Psoas muscle (tissue), 8 donors: ENCODE results near the gene PPARD. TPM values are rescaled to one million over a fixed set of nuclear protein-coding genes. Genes with fewer than 3 reads are reported as not detected.

Experiments
- ATAC-seq, 4 donors: fragments of 200-7000 bp; cut with Tn5 transposase; one replicate each; pipeline ENCODE4 v1.9.1; 2020; ENCODE audit warnings: moderate library complexity in 3 of 4, mild to moderate bottlenecking in 2 of 4
- DNase-seq, 2 donors: peaks; one replicate each; pipeline ENCODE4 v3.0.0-alpha.2; 2020
- H3K27ac ChIP-seq: fragments of 200-600 bp; one replicate; pipeline ENCODE4 v1.8.0; 2022
- H3K27me3 ChIP-seq, 3 donors: fragments of 200-600 bp in 1 of 3; one replicate each; pipeline versions ENCODE4 v1.6.1 to v1.8.0; 2013 to 2022; ENCODE audit warnings: low read length in 2 of 3, mild to moderate bottlenecking in 2 of 3, moderate library complexity in 1 of 3; ENCODE audit not compliant: insufficient read depth in 3 of 3
- H3K36me3 ChIP-seq, 2 donors: fragments of 200-600 bp in 1 of 2; one replicate each; pipeline versions ENCODE4 v1.6.1 to v1.8.0; 2013 to 2022; ENCODE audit warnings: low read depth in 1 of 2, mild to moderate bottlenecking in 1 of 2, moderate library complexity in 1 of 2; ENCODE audit not compliant: insufficient read depth in 1 of 2
- H3K4me1 ChIP-seq: fragments of 200-600 bp; one replicate; pipeline ENCODE4 v1.8.0; 2022
- H3K4me3 ChIP-seq: fragments of 200-600 bp; one replicate; pipeline ENCODE4 v1.8.0; 2022; ENCODE audit warnings: mild to moderate bottlenecking
- H3K9me3 ChIP-seq: fragments of 200-600 bp; one replicate; pipeline ENCODE4 v1.8.0; 2022
- CTCF ChIP-seq: fragments of 200-600 bp; IDR thresholded peaks from one replicate; pipeline ENCODE4 v1.8.0; 2022; ENCODE audit warnings: antibody characterized with exemption
- WGBS, 3 donors: extraction: QIAGEN DNeasy Blood & Tissue Kit; methylation state at CpG; one replicate each; pipeline versions ENCODE4 v1.1.6 to v1.1.7; 2013; 5-methylcytosine and 5-hydroxymethylcytosine counted together
- intact Hi-C, 2 donors: fragments of 100-400 bp; cut with DNase I; formaldehyde crosslinking; loops; one replicate each; pipeline versions ENCODE4 v1.11.0 to v1.14.2; 2022
- polyA plus RNA-seq, 3 donors: library from polyadenylated mRNA; stranded (reverse); fragments of 200-250 nt; gene quantifications; one replicate each; pipeline ENCODE4 v1.2.3, GENCODE V29; 2013
- total RNA-seq, 4 donors: library from RNA; stranded (reverse); fragmentation: NEBNext Ultra II Directional in 2 of 4; extraction: Animal tissue kit (Norgen Biotek cat#: 25700) in 2 of 4; gene quantifications; one replicate each; pipeline versions ENCODE4 v1.2.1 to v1.2.4, GENCODE V29; 2021 to 2023
- donor health status: healthy with polysubstance abuse.
- donor health status: DM: no; HTN: no; CAD: no; lungs with moderate emphysema.
- donor health status: Bipolar disorder and iron deficiency.
- donor health status: healthy.
- donor health status: DM: yes; HTN: yes; CAD: no.
- donor health status: DM: no; HTN: no; CAD: no.
- donor health status: DM: no; HTN: no; CAD: no.
- donor health status: DM: yes; HTN: yes; CAD: no.

Gene PPARD
- total and polyA plus RNA-seq, 7 donors = 13.5 to 187 (median 37.2) TPM

GRCh38 chr6:35312807-35313206 lies 29.6 kb upstream of the PPARD start:
- 47 to 53% (median 47%) methylated on average over 2 of the region's 2 CpGs for WGBS, 3 donors
- ATAC-seq = no peak
- DNase-seq = no peak
- H3K9me3 ChIP-seq = no peaks in the 10 kb centered on the region
- no peaks in the 10 kb centered on the region for H3K36me3 ChIP-seq
- H3K4me3 ChIP-seq = no peak overlapping the region
- H3K27me3 ChIP-seq = no peaks in the 10 kb centered on the region
- TF ChIP-seq CTCF = no peak
- no peak overlapping the region for H3K27ac ChIP-seq
- intact Hi-C loops = no loop called here
- peaks cover 3% of the 10 kb centered on the region for H3K4me1 ChIP-seq

GRCh38 chr6:35317483-35318195 lies 24.7 kb upstream of the PPARD start:
- Histone ChIP-seq H3K36me3 (no peaks in the 10 kb centered on the region), H3K9me3 (no peaks in the 10 kb centered on the region), H3K27ac (peak overlapping the region; percentile 53), H3K27me3 (no peaks in the 10 kb centered on the region), H3K4me3 (peak overlapping the region; percentile 74), H3K4me1 (peaks cover 5% of the 10 kb centered on the region)
- TF ChIP-seq CTCF = no peak
- intact Hi-C loops = no loop called here
- WGBS, 3 donors = 14 to 21% (median 18%) methylated on average over 27 to 28 of the region's 28 CpGs
- peak in 1 of 2 donors; percentile 25 for DNase-seq
- ATAC-seq = peak; percentile 51 to 61 (median 54)

- peak overlapping the region; percentile 74 for H3K4me3 ChIP-seq
- no peaks in the 10 kb centered on the region for H3K36me3 ChIP-seq
- ATAC-seq (peak; percentile 99 to 100 (median 99)), DNase-seq (peak; percentile 80 to 91)
- WGBS, 3 donors = 13 to 20% (median 13%) methylated on average over 44 to 55 of the region's 55 CpGs
- H3K27ac ChIP-seq = peak overlapping the region; percentile 53
- TF ChIP-seq CTCF = no peak
- no peaks in the 10 kb centered on the region for H3K27me3 ChIP-seq
- peaks cover 5% of the 10 kb centered on the region for H3K4me1 ChIP-seq
- no peaks in the 10 kb centered on the region for H3K9me3 ChIP-seq
- intact Hi-C loops = no loop called here
These were observed 23.9 kb upstream of the PPARD start for GRCh38 chr6:35318196-35319171.

GRCh38 chr6:35319346-35320030 lies 22.9 kb upstream of the PPARD start:
- no peak overlapping the region for H3K4me3 ChIP-seq

More at GRCh38 chr6:35319346-35320030, 22.9 kb upstream of the PPARD start:
- ATAC-seq (no peak), DNase-seq (no peak)
- Histone ChIP-seq H3K27ac (no peak overlapping the region), H3K36me3 (no peaks in the 10 kb centered on the region), H3K27me3 (no peaks in the 10 kb centered on the region), H3K4me1 (peaks cover 5% of the 10 kb centered on the region), H3K9me3 (no peaks in the 10 kb centered on the region)
- intact Hi-C loops = no loop called here
- TF ChIP-seq CTCF = no peak
- WGBS, 3 donors = 91 to 93% (median 92%) methylated on average over 20 of the region's 20 CpGs
